NCI-H2196 (cell line): Measurements from ENCODE around the gene NEK1.

ENCODE experiments used
- DNase-seq: peaks from one replicate; lab custom pipeline; 2025; ENCODE audit not compliant: unreplicated experiment; lab: John Stamatoyannopoulos, UW

The NEK1 gene, protein sequence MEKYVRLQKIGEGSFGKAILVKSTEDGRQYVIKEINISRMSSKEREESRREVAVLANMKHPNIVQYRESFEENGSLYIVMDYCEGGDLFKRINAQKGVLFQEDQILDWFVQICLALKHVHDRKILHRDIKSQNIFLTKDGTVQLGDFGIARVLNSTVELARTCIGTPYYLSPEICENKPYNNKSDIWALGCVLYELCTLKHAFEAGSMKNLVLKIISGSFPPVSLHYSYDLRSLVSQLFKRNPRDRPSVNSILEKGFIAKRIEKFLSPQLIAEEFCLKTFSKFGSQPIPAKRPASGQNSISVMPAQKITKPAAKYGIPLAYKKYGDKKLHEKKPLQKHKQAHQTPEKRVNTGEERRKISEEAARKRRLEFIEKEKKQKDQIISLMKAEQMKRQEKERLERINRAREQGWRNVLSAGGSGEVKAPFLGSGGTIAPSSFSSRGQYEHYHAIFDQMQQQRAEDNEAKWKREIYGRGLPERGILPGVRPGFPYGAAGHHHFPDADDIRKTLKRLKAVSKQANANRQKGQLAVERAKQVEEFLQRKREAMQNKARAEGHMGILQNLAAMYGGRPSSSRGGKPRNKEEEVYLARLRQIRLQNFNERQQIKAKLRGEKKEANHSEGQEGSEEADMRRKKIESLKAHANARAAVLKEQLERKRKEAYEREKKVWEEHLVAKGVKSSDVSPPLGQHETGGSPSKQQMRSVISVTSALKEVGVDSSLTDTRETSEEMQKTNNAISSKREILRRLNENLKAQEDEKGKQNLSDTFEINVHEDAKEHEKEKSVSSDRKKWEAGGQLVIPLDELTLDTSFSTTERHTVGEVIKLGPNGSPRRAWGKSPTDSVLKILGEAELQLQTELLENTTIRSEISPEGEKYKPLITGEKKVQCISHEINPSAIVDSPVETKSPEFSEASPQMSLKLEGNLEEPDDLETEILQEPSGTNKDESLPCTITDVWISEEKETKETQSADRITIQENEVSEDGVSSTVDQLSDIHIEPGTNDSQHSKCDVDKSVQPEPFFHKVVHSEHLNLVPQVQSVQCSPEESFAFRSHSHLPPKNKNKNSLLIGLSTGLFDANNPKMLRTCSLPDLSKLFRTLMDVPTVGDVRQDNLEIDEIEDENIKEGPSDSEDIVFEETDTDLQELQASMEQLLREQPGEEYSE (N-terminal part only)

DNA sequence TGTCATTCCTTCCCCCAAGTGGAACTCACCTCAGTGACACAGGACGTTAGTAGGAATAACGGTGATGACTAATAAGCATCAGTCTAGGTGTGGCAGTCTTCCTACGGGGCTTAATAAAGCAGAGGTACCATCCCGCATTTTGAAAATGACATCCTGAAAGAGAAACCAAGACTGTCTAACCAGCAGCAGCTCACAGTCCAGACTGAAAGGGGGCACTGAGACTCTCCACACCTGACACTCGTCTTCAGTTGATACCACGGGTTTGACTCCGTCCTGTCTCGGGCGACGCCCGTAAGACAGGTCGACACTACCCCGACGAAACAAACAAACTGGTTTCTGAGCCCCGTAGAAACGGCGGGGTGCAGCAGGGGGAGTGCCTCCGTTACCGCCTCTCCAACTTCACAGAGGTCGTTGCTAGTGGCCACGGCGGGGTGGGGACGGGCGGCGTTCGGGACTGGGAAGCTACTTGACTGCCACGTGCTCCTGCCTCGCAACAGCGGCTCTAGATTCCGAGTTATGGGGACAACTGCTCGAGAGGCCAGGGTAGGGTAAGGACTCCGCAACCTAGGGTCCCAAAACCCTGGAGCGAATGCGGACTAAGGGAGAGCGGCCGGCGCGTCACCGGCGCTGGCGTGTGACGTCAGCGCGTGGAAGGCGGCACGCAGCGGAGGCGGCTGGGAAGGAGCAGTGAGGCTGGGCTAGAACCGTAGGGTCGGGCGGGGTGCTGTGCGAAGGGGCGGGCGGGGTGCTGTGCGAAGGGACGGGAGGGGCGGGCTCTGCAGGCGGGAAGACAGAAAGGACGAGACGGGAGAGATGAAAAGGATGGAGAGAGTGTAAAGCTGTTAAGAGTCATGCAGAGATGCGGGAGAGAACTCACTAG, at the start of gene NEK1:
Gene NEK1 (minus strand): TSS at position 593 of the 880 bp plus-strand sequence. CDS start 9,953 bp downstream, outside the sequence.
- DNase-seq = peak; percentile 59

DNA sequence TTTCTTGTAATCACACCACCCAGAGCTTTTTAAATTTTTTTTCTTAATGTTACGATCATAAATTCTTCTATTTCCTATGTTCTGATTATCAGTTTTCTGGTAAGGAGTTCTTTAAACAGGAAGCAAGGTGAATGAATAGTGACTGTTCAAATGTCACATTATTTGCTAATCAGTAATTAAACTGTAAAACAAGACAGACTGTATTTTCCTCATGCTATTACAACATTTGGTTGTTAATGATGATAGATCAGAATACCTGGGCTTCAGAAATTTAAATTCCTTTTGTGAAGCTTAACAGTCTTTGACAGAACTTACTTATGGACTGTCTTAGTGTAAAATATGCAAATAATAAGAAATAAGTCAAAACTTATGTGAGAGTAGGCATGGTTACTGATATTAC, 49.4 kb upstream of the NEK1 start:
- no peak for DNase-seq

DNA sequence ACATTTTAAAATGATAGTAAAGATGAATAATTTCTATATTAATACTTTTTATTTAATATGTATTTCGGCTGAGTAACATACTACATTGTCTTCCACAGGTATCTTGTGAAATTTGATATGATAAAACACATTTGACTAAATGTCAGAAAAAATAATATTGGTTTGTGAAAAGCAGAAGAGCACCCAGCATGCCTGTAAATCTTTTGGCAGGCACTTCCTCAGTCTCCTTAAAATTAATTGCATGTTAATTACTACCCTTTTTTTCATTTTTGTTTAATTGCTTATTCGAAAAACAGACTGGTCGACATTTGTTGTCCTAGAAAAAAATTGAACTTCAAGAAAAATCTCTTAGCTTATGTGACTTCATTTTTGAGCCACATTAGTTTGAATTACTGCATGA, 48.5 kb upstream of the NEK1 start:
- DNase-seq = no peak

DNA sequence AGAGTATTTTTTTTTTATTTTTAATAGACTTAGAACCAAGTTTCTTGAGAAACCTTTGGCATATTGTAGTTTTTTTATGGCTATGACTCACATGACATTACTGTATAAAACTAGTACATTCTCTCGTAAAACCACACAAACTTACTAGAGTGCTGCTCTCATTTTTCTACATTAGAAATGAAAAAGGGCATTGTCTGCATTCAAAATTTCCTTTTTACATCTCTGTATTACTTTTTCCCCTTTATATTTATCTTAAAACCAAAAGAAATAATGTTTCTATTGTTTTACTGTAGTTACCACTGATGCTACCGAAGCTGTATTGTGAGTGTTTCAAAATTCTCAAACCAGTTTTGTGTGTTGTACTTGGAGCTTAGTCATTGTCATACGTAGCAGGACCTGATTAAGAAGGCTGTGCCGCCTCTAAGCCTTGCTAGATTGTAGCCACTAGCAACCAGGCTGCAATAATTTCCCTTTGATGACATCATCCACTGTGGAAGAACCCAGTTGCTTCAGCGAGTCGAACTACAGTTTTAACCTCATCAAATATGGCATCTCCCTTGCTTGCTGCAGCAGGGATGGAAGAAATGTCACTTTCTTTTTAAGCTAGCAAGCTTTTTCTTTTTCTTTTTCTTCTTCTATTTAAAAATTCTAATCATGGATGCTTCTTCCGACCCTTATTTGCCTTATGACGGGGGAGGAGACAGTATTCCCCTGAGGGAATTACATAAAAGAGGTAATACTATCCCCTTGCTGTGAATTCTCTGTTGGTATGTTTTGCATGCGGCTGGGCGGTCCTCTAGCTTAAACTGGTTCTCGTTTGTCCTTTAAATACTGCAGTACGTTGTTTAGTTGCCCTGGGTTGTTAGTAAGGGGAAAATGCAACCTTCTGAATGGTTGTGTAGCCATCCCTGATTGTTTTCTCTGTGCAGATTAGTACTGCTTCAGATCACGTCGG, 47.6 kb upstream of the NEK1 start:
- peak; percentile 72 for DNase-seq

DNA sequence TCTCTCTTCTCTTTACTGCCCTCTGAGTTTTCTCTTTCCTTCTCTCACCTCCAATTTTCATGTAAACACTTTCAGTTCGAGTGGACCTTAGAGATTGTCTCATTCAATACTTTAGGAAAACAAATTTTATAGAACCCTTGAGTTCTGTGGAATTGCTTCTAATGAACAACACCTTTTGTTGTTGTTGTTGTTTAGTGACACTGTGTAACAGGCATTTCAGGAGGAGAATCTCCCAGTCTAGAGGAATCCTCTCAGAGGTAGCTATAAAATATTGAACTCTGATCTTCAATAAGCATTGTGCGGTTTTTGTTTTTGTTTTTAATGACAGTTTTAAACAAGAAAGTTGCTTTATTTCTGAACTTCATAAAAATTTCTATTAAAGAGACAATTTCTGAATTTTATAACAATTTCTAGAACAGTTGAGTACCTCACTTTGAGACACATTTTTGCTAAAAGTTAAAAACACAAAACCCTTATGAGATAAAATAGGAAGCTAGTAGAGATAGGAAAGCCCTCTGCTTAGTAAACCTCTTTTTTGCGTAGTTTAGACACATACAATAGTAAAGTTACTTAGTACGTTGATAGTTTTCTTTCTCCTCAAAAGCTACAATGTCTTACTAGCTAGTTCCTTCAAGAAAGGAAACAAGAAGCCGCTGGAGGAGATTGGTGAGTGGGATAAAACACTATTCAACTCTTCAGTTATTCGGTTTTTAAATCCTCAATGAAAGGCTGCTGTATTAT, 46.8 kb upstream of the NEK1 start:
- DNase-seq = no peak

DNA sequence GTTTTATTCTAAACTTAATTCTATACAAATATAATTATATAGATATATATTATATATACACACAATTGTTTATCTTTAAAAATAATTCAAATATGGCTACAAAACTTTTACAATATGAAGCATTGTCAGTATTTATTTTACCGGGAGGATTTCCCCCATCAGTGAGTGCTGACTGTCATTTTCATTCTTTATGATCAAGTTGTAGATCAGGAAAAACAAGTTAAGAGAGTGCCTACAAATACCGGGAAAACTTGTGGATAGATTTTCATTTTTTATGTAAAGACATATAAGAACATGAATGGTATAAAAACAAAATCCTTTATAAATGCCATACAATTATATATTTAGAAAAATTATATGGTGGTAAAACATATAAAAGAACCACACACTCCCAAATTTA, 45.8 kb upstream of the NEK1 start:
- no peak for DNase-seq

DNA sequence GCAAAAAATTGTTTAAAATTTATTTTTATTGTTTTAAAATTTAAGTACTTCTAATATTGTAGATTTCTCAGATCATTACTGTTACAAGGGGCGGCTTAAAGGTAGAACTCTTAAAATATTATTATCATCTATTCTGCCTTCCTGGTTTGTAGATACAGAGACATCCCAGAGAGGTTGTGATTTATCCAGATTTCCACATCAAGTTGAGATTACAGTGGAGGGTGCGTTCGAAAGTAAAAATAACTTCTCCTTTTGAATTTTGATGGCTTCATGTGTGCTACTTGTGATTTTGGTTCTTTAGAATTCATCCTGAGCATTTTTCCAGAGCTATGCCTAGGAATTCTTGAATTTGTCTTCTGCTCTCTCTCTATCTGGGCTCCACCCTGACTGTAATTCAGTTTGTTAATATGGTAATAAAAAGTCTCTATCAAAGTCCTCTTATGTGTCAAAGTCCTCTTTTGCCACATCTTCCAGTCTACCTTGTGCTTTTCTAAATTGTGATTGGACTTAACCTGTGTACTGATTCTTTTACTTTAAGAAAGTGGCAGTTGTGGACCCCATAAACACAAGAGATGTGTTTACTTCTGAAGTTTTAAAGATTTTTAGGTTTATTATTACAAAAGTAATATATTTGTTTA, 45.2 kb upstream of the NEK1 start:
- DNase-seq = no peak

DNA sequence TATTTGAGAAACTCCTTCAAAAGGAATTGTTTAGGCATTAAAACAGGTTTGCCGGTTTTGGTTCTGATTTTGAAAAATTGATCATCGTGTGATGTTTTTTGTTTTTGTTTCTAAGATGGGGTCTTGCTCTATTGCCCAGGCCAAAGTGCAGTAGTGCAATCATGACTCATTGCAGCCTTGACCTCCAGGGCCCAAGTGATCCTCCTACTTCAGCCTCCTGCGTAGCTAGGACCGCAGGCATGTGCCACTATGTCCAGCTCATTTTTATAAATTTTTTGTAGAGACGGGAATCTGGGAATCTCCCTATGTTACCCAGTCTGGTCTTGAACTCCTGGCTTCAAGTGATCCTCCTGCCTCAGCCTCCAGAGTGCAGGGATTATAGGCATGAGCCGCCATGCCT, 43.0 kb upstream of the NEK1 start:
- no peak for DNase-seq

DNA sequence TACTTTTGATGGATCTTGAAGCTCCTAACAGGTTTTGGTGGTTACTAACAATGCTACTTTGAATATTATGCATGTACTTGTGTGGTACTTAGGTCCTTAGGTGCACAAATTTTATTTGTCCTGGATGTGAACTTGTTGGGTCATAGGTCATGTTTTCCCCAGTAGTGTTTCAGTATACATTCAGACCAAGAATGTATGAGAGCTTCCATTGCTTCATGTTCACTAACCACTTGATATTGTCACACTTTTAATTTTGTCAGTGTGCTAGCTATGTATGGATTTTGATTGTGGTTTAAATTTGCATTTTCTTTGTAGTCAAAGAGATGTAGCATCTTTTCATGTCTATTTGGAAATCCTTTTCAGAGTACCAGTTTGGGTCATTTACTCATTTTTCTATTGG, 40.2 kb upstream of the NEK1 start:
- DNase-seq = no peak

DNA sequence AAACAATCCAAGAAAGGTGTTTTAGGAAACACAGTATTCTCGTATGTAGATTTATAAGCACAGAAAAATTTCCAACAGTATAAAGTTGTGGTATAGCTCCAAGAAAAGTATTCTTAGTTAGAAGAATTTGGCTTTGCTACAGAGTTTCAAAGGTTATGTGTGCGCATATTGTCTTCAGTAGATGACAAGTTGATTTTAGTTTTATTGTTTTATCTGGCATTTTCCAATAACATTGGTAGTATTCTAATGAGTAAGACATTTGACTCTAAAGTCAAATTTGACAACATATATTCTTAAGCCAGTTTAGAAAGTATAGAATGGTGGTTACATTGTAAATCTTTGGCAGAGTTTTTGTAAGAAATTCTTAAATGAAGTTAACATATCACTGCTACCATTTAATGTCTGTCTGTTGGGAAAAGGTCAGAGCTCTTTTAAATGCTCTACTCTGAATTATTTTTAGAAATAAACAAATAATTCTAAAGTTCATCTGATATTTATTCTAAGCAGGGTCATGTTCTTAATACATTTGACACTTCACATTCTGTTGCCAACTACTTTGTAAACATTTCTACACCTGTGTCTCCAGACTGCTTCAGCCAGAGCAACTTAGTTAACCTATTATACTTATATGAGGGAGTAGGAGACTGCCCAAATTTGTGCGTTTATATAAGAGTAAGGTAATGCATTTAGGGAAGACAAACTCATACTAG, 38.0 kb upstream of the NEK1 start:
- DNase-seq = no peak

DNA sequence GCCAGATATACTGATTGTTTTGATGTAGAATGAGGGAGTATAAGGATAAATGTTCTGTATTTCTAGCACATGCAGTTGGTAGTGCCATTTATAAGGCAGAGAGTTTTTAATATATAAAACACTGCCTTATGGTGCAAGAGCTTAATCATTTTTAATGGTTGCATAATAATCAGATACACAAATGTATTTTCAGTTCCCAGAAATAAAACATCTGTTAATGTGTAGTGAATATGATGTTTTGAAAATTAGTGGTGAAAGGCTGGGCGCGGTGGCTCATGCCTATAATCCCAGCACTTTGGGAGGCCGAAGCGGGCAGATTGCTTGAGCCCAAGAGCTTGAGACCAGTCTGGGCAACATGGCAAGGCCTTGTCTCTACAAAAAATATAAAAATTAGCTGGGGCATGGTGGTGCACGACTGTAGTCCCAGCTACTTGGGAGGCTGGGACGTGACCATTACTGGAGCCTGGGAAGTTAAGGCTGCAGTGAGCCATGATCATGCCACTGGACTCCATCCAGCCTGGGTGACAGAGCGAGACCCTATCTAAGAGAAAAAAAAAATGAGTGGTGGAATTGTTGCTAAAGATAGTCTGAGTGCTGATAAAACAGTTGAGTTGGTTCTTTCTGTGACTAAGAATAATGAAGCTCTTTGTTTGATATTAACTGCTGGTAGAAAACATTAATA, 37.3 kb upstream of the NEK1 start:
- DNase-seq = no peak

DNA sequence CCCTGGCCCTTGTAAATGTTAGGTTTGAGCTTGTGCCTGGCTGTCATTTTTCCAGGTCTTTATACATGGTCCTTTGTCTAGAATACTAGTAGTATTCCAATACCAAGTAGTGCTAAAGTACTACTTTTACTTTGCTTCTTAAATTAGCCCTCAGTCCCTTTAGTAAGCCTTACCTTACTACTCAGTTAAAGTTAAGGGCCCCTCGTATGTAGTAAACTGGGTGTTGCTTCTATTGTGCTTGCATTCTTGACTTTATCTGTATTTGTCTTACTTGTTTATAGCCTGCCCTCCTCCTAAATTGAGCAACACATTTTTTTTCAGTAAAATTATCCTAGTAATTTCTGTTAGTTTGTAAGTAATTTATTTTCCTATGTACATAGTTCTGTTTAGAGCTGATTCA, 33.2 kb upstream of the NEK1 start:
- DNase-seq = no peak

DNA sequence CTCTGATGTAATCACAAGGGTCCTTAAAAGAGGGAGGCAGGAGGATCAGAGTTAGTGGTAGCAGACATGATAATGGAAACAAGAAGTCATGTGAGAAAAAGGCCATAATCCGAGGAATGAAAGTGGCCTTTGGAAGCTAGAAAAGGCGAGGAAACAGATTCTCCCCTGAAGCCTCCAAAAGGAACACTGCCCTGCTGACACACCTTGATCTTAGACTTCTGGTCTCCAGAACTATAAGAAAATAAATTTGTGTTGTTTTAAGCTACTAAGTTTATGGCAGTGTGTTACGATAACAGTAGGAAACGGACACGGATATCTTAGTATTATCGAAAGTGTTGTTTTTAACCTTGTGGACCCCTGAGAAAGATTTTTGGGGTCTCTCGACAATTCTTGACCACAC, 32.4 kb upstream of the NEK1 start:
- DNase-seq = no peak

DNA sequence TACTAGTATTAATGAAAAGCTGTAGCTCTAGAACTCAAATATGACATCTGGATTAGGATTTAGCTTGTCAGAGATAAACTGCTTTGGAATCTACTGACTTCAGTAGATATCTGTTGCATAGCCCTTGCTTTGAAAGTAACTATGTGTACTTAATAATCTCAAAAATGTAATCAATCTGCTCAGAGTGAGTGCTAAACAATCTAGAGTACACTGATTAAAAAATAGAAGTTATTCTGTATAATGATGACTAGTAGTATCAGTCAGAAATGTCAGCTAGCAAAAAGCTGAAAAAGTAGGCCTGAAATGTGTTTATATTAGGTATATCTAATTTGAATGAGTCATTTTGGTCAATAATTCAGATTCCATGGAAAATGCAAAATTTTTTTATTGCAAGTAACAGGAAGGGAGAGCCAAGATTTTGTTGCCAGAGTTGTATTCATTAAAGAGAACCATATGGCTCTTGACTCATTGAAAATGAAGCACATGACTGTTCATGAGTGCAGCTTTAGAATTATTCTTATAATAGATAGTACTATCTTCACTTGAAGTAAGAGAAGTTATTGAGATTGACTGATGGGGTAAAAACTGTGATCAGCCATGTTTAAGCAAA, 28.0 kb upstream of the NEK1 start:
- no peak for DNase-seq

DNA sequence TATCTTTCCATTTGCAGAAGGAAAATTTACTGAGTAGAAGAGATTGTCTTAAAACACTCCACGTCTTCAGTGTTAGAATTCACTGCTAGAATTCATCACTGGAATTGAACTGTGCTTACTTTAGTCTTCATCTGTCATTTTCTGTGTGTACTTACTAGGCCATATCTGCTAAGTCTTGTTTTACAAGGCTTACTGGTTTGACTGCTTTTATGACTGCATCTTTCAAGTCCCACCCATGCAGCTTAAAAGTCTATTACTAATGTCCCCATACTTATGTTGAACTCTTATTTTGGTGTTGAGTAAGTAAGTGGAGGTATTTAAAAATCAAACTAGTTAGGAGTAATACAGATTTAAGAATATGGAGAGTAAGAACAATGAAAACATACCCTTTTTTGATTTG, 22.6 kb upstream of the NEK1 start:
- DNase-seq = no peak

DNA sequence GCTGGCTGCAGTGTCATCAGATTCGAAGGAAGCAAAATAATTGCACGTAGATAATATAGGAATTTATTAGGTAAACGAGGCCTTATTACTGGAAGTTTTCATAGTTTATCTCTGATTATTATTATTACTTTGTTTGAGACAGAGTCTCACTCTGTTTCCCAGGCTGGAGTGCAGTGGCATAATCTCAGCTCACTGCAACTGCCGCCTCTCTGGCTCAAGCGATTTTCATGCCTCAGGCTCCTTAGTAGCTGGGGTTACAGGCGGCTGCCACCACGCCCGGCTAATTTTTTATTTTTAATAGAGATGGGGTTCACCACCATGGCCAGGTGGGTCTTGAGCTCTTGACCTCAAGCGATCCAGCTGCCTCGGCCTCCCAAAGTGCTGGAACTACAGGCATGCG, 20.5 kb upstream of the NEK1 start:
- no peak for DNase-seq

DNA sequence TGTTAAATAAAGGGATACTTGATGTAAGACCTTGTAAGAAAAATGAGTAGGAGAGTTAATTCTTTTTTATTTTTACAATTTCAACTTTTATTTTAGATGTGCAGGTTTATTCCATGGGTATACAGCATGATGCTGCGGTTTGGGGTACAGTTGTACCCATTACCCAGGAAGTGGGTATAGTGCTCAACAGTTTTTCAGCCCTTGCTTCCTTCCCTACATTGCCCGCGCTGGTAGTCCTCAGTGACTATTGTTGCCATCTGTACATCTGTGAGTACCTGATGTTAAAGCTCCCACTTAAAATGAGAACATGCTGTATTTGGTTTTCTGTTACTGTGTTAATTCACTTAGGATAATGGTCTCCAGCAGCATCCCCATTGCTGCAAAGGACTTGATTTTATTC, 17.7 kb upstream of the NEK1 start:
- no peak for DNase-seq
